Measurements from ENCODE around the gene IFNA8.

DNA sequence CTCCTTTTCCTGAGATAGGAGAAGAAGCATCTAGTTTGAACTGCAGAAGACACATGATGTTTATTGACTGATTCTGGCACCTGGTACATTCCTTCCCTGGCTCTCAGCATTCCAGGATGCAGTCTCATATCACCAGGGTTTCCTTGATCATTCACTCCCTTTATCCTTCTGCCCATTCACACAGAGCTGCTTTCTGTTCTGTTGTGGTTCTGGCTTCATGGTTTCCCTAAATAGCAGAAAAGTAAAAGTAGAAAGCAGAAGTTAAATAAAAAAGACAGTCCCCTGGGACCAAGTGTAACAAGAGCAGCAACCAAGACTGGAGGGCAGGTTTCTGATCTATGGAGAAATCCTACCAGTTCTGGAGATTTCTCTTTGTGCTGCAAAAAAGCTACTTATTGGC, 3.2 kb downstream of the IFNA8 start:
- TF ChIP-seq, protein P1, sequence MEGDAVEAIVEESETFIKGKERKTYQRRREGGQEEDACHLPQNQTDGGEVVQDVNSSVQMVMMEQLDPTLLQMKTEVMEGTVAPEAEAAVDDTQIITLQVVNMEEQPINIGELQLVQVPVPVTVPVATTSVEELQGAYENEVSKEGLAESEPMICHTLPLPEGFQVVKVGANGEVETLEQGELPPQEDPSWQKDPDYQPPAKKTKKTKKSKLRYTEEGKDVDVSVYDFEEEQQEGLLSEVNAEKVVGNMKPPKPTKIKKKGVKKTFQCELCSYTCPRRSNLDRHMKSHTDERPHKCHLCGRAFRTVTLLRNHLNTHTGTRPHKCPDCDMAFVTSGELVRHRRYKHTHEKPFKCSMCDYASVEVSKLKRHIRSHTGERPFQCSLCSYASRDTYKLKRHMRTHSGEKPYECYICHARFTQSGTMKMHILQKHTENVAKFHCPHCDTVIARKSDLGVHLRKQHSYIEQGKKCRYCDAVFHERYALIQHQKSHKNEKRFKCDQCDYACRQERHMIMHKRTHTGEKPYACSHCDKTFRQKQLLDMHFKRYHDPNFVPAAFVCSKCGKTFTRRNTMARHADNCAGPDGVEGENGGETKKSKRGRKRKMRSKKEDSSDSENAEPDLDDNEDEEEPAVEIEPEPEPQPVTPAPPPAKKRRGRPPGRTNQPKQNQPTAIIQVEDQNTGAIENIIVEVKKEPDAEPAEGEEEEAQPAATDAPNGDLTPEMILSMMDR (IDR thresholded peaks at IDR 0.05): no peak
- TF ChIP-seq SIN3A (IDR thresholded peaks at IDR 0.05; ENCODE audit: borderline replicate concordance, insufficient read depth, low read depth, low read length) (no peak), TCF7L2 (IDR thresholded peaks at IDR 0.05; ENCODE audit: low read depth, low read length) (no peak), POLR2AphosphoS5 (IDR thresholded peaks at IDR 0.05; ENCODE audit: low read depth, low read length) (no peak)

All from Panc1 (cell line).